Activated naive CD4-positive, alpha-beta T cell treated with Interleukin-2 at 50 U/mL for 16 hours (primary cell): ENCODE results near the gene ECHS1.
"Not testable (repeated sequence)": the region's sequence is repeated elsewhere in the genome, so short reads cannot be mapped to it uniquely, and the experiment has no call there.

ENCODE experiments used
- DNase-seq: peaks from one replicate; pipeline ENCODE4 v3.0.0-alpha.2; 2020

ECHS1 gene

GRCh38 chr10:133377025-133377817 is 4.1 kb upstream of the ECHS1 start:
- no peak for DNase-seq

DNA sequence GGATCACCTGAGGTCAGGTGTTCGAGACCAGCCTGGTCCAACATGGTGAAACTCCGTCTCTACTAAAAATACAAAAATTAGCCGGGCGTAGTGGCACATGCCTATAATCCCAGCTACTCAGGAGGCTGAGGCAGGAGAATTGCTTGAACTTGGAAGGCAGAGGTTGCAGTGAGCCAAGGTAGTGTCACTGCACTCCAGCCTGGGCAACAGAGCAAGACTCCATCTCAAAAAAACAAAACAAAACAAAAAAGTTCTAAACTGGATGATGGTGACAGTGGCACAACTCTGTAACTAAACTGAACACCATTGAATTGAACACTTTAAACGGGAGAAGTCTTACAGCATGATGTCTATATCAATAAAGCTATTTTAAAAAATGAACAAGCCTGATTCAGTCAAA is 3.0 kb upstream of the ECHS1 start:
- DNase-seq: not testable (repeated sequence)

DNA sequence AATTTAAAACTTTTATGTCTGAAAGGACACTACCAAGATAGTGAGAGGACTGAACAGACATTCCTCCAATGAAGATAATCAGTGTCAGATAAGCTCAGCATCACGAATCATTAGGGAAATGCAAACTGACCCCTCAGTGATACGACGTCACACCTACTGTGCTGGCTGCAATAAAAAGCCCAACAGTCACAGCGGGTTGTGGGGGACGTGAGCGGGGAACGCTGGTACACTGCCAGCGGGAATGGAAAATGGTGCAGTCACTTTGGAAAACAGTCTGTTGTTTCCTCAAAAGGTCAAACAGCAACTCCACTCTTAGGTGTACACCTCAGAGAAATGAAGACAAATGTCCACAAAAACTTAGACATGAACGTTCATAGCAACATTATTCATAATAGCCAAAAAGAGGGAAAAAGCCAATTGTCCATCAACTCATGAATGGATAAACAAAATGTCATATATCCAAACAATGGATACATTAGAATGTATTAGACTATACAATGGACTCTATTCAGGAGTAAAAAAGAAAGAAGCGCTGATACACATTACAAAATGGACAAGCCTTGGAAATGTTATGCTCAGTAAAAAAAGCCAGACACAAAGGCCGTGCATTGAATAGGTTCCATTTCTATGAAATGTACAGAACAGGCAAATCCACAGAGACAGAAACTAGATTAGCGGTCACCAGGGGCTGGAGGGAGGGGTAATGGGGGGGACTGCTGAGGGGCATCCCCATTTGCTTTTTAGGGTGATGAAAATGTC is 2.4 kb upstream of the ECHS1 start:
- DNase-seq: no peak

DNA sequence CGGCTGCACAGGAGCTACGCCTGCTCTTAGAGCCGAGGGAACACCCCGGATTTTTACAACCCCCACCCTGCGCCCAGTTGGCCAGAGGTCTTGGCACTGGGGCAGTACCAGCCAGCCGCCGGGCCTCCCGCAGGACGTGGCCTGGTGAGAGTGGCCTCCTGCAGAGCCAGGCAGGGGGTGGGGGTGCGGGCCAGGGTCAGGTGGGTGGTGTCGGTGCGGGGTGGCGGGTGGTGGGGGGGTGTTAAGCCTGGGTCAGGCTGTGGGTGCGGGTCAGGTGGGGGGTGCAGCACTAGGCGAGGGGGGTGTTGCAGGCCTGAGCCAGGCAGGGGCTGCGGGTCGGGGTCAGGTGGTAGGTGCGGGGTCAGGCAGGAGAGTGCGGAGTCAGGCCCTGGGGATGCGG is 647 bp downstream of the ECHS1 start:
- DNase-seq: no peak

GRCh38 chr10:133370030-133370786 is 2.9 kb downstream of the ECHS1 start:
- DNase-seq: no peak

DNA sequence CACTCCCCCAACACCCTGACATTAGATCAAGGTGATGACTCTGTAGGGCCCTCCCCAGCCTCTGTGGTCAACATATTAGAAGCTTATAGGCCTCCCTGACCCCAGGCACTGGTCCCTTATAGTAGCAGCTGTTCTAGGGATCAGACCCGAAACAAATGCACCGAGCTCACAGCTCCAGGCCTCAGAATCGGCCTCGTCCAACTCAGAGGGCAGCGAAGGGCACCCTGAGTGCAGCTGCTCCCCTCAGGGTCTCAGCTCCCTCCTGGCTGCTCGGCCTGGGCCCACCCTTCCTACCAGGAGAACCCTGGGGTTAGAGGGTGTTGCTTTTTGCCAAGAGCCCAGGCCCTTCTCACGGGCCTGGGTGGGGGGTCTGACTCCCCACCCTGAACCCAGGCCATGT is 5.0 kb downstream of the ECHS1 start:
- DNase-seq: no peak

DNA sequence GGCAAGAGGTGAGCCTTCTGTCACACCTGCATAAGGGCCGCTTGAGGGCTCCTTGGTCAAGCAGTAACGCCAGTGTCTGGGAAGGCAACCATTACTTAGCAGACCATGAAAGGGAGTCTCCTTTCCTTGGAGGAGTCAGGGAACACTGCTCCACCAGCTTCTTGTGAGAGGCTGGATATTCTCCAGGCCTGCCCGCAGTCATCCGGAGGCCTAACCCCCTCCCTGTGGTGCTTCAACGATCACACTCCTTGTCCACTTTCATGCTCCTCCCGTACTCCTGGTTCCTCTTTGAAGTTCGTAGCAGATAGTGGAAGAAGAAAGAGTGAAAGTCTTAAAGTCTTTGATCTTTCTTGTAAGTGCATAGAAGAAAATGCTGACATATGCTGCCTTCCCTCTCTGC is 5.7 kb downstream of the ECHS1 start:
- not testable (repeated sequence) for DNase-seq

DNA sequence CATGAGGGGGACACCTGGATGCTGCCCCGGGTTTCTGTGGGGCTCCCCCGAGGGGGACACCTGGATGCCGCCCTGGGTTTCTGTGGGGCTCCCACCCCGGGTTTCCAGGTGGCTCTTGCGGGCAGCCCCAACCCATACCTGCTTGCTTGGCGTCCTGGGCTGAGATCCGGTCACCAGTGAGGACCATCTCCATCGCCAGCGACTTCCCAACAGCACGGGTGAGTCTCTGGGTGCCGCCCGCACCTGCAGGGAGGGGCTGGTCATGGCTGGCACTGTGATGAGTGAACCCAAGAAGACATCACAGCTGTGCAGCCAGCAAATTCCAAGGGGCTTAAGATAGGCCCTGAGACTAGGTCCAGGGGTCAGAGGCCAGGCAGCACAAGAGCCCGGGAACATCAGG is 6.4 kb downstream of the ECHS1 start:
- DNase-seq: no peak

DNA sequence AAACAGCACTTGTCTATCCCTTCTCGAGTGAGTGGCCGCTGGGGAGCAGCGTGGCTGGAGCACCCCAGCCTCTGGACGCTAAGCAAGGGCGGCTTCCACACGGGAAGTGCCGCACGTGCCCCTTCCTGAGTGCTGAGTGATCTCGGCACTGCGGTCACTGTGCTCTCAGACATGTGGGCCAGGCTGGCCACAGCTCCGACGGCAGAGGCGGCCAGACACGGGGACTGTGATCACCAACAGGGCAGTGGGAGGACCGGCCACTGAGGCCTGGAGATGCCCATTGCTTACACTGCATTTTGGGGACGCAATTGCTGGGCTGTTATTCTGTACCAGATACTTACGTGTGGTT is 7.0 kb downstream of the ECHS1 start:
- DNase-seq: no peak

DNA sequence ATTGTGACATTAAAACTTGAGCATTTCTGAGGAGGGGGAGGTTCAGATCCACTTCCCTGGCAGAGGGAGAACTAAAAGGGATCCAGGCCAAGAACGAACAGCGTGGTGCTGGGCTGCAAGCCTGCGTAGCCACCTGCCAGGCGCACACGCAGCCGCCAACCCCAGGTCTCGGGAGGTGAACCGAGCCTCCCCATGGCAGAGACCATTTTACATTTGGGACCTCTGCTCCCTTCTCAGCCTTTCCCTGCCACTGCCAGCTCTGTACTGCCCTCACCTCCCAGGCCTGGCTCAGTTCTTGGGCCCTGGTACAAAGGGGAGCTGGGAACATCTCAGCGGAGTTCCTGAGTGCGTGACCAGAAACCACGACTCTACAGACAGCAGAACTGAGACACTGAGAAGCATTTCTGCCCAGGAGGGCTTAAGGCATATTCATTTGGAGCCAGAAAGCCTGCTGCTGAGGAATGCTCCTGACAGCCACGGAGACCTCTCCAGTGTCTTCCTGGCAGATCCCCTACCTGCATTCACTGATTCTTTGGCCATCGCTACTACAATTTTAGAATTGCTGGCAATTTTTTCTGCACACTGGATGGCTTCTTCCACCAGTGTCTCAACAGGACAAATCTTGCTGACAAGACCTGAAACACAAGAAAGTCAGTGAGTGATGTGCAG is 7.6 kb downstream of the ECHS1 start:
- DNase-seq: no peak

DNA sequence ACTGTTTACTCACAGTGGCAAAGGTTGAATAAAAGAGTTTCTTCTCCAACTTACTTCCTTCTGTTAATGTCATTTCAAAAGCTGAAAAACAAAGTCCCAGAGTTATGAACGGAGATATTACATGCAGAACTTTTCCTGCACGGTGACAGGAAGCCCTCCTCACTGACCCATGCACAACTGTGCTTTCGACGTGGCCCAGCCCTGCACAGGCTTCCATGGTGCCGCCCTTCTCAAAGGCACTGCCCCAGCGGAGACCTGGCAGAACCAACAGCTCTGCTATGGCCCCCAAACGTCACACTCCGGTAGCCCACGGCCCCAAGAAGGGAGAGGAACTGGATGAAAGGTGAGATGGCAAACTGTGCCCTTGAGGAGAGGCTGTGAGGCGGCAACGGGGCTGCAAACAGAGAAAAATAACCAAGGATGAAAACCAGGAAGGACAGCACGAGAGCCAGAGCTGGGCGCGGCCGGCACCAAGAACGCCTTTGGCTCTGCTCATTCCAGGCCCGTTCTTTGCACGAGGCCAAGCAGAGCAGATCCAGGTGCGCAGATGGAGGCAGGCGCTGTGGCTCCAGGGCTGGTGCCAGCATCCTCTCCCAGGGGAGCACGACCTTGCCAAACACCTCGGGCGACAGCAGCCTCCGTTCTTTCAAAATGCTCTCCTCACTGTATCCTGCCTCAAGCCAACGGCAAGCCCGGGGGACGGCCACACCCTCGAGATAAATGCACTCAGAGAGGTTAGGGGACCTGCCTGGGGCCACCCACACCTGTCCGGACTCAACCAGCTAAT is 8.3 kb downstream of the ECHS1 start:
- DNase-seq: no peak

GRCh38 chr10:133362846-133363245 is 10.3 kb downstream of the ECHS1 start:
- no peak for DNase-seq

DNA sequence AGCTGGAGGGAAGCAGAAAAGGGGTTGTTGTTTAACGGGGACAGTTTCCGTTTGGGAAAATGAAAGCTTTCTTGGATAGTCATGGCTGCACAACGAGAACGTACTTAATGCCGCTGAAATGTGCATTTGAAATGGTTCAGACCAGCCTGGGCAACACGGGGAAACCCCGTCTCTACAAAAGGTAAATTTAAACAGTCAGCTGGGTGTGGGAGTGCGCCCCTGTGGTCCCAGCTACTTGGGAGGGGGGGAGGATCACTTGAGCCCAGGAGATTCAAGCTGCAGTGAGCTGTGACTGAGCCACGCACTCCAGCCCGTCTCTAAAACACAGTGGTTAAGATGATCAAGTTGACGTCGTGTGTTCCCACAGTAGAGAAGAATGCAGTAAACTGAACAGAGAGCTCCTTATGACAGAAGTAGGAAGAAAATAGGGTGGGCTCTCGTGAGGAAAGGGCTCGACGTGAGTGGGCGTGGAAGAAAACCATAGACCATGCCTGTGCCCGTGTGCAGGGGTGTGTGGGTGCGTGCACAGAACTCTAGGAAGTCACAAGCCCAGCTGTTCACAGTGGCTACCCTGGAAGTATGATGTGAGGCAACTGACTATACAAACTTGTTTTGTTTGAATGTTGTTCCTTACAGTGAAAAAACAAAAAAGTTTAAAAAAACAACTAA is 11.2 kb downstream of the ECHS1 start:
- DNase-seq: no peak

GRCh38 chr10:133361227-133361626 is 11.9 kb downstream of the ECHS1 start:
- DNase-seq: no peak

DNA sequence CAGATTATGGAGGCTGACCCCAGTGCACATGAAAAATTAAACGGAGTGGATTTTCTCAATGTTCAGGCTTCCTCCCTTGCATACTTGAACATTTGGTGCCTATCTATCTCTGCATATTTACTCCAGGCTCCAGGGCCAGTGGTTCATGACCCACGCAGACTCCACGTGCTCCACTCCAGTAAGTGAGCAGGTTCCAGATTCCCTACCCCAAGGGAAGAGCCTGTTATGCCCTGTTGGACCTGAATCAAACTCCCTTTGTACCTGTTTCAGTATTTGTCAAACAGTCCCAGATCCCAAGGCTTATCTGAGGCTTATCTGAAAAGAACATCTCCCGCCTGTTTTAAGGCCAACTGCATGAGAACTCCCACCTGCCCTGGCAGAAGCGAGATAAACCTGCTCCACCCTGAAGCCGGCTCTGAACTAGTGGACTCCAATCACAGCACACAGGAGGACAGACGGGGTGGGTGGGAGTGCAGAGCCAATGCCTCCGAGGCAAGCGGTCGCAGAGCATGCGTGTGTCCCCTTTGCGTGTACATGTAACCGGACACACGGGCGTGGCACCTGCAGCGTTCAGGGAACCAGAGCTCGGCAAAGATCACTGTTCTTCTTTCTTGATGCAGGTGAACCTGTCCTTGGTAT is 13.1 kb downstream of the ECHS1 start:
- no peak for DNase-seq

GRCh38 chr10:133359554-133359971 is 13.6 kb downstream of the ECHS1 start:
- DNase-seq: no peak

DNA sequence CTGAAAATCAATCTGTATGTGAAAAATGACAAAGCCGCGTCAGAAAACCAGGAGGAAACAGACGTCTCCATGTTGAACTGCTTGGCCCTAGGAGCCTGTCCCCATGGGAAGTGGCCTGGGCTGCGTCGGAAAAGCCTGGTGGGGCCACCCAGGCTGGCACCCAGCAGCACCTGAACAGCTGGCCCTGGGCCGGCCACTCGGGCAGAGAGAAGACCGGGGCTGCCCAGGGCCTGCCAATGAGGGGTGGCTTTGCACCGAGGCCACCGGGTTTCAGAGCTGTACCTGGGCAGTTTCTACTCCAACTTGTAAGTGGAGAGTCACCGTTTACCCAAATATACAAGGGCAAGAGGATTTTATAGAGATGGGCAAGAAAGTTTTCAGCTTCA is 14.2 kb downstream of the ECHS1 start:
- no peak for DNase-seq

DNA sequence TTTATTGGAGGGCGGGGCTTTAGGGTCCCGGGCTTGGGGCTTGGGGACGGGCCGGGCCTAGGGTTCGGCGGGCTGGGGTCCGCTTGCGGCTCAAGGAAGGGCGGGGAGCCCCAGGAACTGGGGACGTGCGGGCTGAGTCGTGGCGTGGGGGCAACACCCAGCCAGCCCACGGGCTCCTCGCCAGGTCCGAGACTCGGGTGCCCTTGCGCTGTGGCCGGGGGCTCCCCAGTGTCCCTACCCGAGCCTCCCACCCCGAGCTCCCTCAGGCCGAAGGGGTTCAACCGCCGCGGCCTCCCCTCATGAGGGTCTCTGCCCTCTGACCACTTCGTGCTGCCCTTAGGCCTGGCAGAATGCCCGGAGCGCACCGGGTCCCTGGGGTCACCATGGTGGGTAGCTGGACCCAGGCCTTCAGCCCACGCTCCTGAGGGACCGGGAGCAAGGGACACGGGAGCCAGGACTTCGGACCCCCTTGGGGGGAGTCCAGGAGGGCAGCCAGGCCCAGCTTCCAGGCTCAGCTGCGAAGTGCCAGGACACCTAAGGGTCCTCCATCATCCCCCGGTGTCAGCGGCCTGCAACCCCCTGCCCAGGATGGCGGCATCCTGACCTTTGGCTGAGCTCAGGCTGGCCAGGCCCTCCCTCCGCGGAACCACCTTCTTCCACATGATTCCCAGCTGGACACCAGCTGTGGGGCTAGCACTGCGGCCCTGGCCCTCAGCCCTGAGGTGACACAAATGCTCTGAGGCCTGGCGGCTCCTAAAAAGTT is 14.8 kb downstream of the ECHS1 start:
- no peak for DNase-seq

- peak; percentile 77 for DNase-seq
These were observed 15.6 kb downstream of the ECHS1 start, which contains the start of gene FUOM for GRCh38 chr10:133357285-133358161. TSS of gene FUOM (minus strand) at chr10:133358019. CDS start at chr10:133358007, 12 bp downstream.
